Activated T-cell treated with anti-CD3 and anti-CD28 coated beads for 24 hours (primary cell): Measurements from ENCODE around the gene SPIN2A.
"Not testable (repeated sequence)": the region's sequence is repeated elsewhere in the genome, so short reads cannot be mapped to it uniquely, and the experiment has no call there.

ENCODE experiments used
- DNase-seq: peaks from one replicate; pipeline ENCODE4 v3.0.0-alpha.2; 2020; ENCODE audit warnings: low read depth

The SPIN2A gene

DNA sequence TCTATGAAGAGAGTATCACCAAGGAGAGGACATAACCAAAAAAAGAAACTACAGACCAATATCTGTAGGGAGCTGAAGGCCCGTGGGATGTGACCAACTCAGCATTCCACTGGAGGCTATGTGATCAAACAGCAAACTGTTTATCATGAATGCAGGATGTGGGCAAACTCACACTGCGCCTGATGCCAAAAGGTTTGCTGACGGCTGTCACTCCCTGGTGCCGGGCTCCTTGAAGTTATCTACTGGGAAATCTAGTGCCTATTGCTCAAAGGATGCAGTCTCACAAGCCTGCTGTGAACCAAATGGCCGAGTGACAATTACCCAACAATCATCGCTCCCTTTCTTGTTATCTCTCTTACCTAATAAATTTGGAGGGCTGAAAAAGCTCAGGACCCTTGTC, 34.3 kb downstream of the SPIN2A start:
- not testable (repeated sequence) for DNase-seq
